Measurements from ENCODE around the gene FUBP3.

FUBP3 gene

DNA sequence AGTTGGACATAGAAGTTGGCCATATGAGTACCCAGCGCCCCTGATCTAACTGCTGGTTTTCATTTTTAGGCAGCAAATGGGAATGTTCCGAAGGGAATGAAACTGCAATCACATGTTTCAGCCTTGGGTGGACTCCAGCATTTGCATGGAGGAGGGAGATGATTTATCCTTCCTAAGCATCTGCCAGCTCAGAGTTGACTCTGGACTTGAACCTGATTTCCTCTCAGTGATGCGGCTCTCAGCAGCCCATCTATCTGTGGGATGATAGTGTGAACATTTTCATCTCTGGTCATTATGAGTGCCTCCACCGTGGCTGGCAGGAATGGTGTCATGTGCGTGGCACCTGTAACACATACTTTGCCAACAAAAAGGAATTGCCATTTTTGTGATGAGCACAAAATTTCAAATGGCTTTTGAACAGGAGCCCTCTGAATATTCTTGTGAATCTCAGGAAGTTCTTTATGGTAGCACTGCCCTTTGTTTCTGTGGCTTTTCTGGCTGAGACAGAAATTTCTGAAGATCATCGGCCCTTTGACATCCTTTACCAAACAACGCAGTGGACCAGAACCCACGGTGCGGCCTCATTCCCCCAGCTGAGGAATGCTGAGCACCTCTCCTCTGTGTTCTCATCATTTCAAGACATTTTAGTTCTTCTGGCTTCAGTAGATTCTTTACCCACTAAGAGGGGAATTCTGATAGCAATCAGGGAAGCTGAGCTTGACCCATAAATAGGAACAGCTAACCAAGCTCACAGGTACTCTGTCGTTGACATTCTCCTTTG, 28.5 kb downstream of the FUBP3 start:
- no peak for DNase-seq

DNA sequence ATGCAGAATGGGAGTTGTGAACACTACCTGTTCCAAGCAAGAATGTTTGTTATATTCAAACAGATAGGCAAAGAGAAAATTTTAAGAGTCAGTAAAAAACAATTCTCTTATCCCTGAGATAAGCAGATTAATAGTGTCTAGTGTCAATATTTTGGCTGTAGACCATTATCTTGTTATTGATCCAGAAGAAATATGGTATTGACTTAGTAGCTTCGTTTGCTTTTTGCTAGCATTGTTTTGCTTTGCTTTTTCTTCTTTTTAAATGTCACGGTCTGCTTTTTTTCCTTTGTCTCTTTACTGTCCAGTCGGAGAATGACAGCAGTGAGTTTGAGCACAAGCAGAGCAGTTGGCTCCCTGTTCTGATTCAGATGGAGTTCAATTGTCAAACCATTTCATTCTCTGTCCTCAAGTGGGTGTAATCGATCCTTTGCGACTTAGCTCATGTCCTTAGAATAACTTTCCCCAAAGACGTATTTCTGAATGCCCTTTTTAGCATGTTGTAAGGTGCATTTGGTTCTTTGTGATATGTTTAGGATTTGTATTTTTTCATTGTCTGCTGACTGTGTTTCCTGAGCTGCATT, 29.3 kb downstream of the FUBP3 start:
- no peak for DNase-seq

- DNase-seq: no peak
Observed at GRCh38 chr9:130609163-130609562, 29.8 kb downstream of the FUBP3 start.

GRCh38 chr9:130610862-130611707, 31.7 kb downstream of the FUBP3 start:
- DNase-seq: no peak

DNA sequence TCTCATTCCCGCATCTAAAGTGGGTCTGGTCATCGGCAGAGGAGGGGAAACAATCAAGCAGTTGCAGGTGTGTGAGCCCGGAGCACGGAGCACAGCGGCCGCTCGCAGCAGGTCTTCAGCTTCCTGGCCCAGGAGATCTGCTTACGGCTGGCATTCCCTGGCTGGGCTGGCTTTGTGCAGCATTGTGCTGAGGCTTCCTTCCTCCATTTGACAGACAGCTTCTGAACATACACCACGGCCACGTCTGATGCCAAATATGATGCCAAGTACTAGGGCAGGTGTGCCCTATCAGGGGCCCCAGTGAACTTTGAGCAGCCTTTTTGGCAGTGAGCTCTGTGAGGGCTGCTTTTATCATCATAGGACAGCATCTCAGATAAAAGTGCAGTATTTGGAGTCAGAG, 37.1 kb downstream of the FUBP3 start:
- no peak for DNase-seq

- no peak for DNase-seq
Observed at GRCh38 chr9:130623466-130623865, 44.1 kb downstream of the FUBP3 start.

DNA sequence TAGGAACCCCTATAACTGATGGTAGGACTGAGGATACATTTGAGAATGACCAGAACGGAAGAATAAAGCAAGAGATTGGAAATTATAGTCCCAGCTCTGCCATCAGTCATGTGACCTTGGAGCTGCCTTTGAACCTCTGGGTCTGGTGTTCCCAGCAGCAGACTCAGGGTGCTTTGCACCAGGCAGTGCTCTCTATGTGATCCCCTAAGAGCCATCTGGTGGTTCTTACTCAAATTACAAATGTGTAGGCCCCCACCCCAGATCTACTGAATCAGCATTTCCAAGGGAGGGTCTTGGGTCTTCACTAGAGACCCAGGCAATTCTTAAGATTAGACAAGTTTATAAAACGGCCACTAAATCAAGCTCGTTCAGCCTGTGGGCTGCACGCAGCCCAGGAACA, 44.8 kb downstream of the FUBP3 start:
- no peak for DNase-seq

DNA sequence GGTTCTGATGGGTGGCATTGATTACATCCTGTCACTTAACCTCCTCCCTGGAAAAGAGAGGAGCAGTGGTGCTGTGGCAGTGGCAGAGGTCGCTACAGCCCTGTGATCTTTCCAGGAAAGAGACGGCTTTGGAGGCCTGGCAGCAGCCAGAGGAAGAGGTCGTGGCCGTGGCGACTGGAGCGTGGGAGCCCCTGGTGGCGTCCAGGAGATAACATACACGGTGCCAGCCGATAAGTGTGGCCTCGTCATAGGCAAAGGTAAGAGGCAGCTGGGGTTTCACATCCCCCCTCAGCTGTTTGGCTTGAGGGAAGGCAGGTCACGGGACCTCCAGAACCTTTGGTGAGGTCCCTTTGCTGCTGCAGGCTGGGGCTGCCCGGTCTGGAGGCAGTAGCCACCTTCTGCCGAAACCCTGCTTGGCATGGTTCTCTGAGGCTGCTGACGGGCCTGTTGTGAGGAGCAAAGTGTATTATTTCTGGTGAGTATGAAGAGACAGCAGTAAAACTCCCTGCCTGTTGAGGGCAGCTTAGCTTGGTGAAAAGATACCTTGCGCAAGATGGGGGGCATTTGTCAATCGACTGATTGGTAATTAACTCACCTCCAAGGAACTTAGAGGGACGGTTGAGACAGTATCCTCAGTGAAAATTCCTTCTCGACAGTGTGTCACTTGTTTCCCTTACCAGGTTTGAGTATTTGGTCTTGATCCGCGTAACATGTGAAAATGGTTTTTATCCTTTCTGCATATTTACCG, 47.0 kb downstream of the FUBP3 start:
- no peak for DNase-seq

- DNase-seq: no peak
Observed at GRCh38 chr9:130627051-130627450, 47.7 kb downstream of the FUBP3 start.

- DNase-seq: no peak
Observed at GRCh38 chr9:130627896-130628792, 48.8 kb downstream of the FUBP3 start.

DNA sequence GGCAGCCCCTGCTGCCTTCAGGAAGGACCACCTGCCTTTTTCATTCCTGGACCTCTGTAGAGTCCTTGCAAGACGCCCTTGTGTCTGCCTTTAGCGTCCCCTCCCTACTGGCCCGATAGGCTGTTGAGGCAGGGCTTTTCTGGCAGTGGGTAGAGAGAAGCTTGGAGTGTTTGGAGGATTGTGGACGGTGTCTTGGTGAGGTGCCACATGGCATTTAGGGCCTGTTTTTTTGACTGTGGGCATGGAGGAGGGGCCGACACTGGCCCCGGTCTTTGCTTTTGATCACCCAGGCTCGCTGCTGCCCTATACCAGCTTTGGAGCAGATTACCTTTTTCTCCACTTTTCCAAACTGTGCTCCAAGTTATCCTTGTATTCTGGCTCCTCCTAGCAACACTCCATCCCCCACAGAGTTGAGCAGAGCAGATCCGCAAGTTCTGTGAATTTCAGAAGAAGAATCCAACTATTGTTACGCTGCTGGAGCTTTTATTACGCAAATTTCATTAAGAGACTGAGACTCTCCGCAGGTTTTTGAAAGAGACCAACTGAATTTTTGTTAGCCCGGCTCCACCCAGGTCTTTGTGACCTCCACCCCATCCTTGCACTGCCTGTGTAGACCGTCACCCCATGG, 50.2 kb downstream of the FUBP3 start:
- DNase-seq: no peak

DNA sequence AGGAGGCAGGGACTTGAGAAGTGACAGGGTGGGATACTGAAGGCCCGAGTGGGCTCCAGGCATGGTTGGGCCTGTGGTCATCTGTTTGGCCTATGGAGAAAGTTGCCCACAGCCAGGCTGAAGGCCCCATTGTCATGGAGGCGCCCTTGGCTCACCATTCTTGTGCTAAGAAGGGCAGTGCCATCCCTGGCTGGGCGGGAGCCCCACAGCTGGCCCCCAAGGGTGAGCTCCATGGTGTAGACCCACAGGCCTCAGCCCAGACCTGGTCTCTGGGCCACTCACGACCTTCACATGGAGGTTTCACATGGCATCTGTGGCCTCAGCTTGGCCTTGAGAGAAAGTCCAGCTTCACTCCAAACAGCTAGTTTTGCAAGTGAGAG, 50.7 kb downstream of the FUBP3 start:
- no peak for DNase-seq

DNA sequence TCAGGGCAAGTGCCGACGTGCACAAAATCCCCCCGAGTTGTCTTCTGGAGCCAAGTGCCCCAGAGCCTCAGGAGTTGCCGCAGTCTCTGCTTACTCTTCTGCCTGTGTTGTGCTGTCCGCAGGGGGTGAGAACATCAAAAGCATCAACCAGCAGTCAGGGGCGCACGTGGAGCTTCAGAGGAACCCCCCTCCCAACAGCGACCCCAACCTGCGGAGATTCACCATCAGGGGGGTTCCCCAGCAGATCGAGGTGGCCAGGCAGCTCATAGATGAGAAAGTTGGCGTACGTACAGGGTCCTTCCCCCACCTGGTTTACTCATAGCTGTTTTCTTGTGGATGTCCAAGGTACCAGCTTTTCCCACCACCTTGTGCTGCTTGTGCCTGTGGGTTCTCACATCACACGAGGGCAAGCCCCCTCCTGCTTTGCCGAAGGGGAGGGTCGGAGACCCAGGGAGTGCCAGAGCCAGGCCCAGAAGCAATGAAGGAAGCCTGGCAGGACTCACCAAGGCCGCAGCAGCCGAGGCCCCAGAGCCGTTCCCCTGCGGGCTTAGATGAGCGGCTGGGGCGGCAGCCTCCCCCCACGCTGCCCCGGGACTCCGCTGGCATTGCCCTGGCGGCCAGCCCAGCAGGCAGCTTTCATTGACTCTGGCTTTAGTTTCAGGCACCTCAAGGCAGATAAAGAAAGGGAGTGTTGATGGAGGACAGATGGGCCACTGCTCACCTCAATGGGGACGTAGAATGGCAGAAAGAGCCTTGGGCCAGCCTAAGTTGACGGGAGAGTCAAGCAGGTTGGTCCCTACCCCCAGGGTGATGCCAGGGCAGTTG, 51.3 kb downstream of the FUBP3 start:
- no peak for DNase-seq

DNA sequence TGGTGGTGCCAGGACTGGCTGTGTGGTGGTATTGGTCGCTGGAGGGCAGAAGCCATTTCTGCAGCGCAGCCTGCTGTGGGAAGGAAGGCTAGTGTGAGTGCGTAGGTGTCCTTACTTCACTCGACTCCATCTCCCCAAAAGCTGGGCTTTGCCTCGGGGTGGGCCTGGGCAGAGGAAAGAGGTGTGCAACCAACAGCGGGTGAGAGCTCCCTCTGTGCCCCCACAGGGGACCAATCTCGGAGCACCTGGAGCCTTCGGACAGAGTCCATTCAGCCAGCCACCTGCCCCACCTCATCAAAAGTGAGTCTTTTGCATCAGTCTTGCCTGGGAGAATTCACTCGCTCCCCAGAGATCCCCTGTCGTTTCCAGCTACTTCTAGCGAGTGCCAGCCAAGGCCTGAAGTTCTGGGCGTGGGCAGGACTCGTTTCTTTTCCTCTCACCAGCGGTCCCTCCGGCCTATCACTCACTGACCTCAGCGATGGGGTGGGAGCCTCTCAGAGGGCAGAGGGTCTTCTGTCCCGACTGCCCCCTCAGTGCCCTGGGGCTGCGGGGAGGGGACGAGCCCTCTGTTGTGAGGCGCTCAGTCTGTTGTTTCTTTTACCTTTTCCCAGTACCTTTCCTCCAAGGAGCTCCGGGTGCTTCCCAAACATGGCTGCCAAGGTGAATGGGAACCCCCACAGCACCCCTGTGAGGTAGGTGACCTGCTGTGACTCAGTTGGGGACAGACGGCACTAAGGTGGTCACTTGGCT, 52.1 kb downstream of the FUBP3 start:
- DNase-seq: no peak

- no peak for DNase-seq
Observed at GRCh38 chr9:130632081-130632710, 52.8 kb downstream of the FUBP3 start.

DNA sequence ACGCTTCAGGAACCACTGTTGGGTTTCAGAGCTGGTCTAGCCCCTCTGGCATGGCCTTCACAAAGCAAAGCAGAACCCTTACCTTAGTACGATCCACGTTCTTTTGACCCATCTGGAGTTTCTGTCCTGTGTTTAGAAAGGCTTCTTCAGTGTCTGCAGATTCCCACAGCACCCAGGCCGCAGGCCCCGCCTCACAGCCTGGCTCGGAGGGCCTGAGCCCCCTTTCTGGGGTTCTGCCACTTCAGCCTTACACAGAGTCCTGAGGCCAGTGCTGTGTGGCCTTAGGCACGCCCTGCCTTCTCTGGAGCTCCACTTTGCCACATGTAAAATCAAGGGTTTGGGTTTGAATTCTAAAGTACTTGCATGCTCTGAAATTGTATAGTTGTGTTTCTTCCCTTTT, 53.5 kb downstream of the FUBP3 start:
- DNase-seq: no peak

DNA sequence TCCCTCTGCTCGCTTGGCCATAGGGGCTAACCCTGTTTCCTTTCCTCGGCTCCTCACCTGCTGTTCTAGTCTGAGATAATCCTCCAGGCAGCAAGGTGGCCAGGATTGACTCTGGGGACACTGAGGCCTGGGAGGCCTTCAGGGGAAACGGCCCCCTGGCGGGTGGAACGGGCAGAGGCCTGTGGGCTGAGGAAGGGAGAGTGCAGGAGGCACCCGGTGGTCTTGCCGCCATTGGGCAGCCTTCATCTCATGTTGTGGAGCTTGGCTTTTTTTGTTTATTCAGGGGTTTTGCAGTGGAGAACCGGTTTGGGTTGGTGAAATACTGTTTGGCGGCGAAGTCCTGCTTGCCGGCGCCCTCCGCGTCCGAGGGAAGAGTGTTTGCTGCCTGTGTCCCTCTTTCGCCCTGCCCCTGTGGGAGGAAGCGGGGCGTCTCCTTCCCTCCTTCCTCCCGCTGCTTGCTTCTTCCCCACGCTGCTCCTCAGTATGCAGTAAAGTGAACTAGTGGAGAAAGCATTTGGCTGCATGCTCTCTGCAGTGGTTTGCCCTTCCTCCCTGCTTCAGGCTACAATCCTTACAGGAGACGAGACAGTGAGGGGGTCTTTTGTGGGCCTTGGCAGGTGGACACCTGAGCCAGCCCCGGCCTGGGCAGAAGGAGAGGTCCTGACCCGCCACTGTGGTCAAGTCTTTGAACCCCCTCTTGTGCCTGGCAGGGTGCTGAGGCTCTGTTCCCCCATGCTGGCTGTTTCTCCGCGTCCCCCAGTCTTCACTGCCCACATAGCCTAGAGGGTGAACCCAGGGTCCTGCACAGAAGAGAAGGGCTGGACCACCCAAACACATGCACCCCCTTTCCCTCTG, 54.2 kb downstream of the FUBP3 start:
- no peak for DNase-seq

DNA sequence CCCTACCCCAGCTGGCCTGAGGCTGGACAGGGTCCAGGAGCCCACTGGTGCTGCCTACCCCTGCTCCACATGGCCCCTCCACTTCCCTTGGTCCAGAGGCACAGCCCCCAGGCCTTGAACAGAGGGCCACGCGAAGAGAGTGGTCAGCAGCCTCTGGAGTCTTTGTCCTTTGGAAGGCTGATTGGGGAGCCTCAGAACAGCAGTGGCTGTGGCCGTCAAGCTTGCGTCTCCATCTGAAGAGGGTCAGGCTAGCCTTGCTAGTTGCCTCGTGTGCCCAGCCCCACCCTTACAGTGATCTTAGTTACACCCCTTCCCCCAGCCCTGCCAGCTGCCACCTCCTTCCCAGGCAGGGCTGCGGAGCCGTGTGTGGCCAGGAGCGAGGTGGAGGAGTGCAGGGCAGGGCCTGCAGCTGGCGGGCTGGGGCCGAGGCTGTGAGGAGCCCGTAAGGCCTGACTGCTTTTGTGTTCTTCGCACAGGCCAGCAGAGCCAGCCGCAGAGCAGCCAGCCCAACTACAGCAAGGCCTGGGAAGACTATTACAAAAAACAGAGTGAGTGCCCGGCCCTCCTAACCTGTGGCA, 54.9 kb downstream of the FUBP3 start:
- DNase-seq: no peak

Measured in activated CD4-positive, alpha-beta T cell treated with anti-CD3 and anti-CD28 coated beads, Interleukin-10, Interleukin-2, amounts not matched to agents 100 ng/mL and 50 ng/mL, durations not matched to agents 16 hours and 8 hours (primary cell).